Left ventricle myocardium superior (tissue), 1 donor: ENCODE results near the gene HBE1. TPM values are rescaled to one million over a fixed set of nuclear protein-coding genes. Genes with fewer than 3 reads are reported as not detected.
"Not testable (repeated sequence)": the region's sequence is repeated elsewhere in the genome, so short reads cannot be mapped to it uniquely, and the experiment has no call there.

Source experiments
- ATAC-seq: fragments of 200-7000 bp; cut with Tn5 transposase; one replicate; pipeline ENCODE4 v1.9.1; 2020; ENCODE audit warnings: mild to moderate bottlenecking, moderate library complexity
- DNase-seq: peaks from one replicate; pipeline ENCODE4 v3.0.0-alpha.2; 2020
- intact Hi-C: fragments of 100-400 bp; cut with micrococcal nuclease; formaldehyde crosslinking; loops from one replicate; pipeline ENCODE4 v1.11.0; 2022
- total RNA-seq: library from RNA; stranded (reverse); fragmentation: NEBNext Ultra II Directional; extraction: Animal tissue kit (Norgen Biotek cat#: 25700); gene quantifications from one replicate; pipeline ENCODE4 v1.2.1, GENCODE V29; 2021
- donor health status: DM: no; HTN: yes; CAD: no; lungs with severe emphysema.

Gene HBE1
- total RNA-seq, 1 donor from 2014 or later: not detected

DNA sequence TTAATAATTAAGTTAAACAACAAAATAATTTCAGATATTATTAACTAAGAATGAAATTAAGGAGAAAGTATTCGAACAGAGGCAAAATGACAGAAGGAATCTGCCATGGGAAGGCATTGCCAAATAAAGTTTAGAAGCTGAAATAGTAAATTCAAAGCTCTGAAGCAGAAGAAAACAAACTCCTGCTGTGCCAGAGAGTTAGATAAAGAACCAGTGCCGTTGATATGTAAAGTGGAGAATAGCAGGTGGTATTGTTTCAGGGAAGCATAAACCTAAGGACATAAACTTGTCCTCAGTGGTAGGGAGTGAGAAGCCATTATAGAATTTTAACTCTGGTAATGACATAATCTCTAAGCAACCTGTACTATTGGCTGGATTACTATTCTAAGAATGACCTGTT, 12.4 kb downstream of the HBE1 start:
- no peak for ATAC-seq
- intact Hi-C loops: no loop called here
- DNase-seq: no peak

- DNase-seq, intact Hi-C loops, ATAC-seq: not testable (repeated sequence)
Observed at GRCh38 chr11:5254646-5255413, 14.9 kb downstream of the HBE1 start, which contains the start of gene HBG2. TSS of gene HBG2 (minus strand) at chr11:5254781. CDS start at chr11:5254728, 53 bp downstream.

DNA sequence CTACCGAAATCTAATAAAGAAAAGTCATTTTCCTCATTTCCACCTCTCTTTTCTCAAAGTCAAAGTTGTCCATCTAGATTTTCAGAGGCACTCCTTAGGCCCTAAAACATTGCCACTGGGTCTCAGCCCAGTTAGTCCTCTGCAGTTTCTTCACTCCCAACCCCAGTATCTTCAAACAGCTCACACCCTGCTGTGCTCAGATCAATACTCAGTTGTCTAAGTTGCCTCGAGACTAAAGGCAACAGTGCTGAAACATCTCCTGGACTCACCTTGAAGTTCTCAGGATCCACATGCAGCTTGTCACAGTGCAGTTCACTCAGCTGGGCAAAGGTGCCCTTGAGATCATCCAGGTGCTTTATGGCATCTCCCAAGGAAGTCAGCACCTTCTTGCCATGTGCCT, 15.7 kb downstream of the HBE1 start:
- ATAC-seq, intact Hi-C loops, DNase-seq: not testable (repeated sequence)

DNA sequence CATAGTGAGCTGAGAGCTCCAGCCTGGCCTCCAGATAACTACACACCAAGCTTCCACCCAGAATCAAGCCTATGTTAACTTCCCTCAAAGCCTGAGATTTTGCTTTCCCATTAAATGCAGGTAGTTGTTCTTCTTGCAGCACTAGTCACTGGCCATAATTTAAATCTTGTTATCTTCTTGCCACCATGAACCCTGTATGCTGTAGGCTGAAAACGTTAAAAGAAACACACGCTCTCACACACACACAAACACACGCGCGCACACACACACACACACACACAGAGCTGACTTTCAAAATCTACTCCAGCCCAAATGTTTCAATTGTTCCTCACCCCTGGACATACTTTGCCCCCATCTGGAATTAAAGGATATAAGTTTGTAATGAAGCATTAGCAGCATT, 16.3 kb downstream of the HBE1 start:
- intact Hi-C loops, ATAC-seq, DNase-seq: not testable (repeated sequence)

- ATAC-seq (no peak), DNase-seq (no peak)
- intact Hi-C loops: no loop called here
Observed at GRCh38 chr11:5252919-5253265, 16.9 kb downstream of the HBE1 start.

DNA sequence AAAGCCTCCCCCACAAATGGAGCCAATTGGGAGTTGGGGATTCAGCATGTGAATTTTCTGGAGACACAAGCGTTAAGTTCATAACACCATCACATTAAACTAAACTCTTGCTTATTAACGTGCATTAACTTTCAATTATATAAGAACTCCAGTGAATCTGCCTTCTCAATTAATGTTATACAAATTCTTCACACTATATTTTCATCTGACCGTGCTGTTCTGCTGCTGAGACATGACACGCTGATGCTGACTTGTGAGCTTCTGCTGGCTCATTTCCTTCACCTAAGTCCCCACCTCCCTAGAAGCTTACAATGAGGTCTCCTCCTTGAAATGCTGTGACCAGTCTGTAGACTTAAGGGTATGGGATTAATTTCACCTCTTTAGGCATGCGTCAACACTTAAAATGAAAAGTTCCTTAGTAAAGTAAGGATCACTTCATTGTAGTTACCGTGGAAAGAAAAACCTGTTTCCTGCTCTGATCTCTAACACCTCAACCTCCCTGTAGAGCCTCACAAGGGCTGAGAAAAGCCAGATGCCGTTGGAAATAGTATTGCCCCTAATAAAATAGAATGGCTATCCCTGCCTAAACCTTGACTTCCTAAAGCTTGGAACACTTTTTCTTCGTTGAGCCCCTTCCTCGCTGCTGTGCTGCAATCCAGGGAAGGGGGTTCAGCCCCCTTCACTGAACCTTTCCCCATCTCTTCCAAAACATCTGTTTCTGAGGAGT, 17.4 kb downstream of the HBE1 start:
- no peak for DNase-seq
- intact Hi-C loops: no loop called here
- no peak for ATAC-seq

DNA sequence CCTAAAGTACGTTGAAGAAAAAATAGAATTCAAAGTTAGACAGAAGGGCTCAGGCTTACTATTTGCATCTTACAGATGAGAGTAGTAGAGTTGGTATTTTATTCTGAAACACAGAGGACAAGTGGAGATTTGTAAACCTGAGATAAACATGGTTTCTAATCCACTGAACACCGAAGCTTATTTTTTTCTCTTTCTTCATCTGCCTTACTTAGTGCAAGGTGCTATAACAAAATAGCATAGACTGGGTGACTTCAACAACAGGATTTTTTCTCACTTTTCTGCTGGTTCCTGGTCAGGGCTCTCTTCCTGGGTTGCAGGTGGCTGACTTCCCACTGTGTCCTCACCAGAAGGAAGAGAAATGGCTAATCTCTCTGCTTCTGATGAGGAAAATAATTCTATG, 18.0 kb downstream of the HBE1 start:
- ATAC-seq (no peak), DNase-seq (no peak)
- intact Hi-C loops: no loop called here

DNA sequence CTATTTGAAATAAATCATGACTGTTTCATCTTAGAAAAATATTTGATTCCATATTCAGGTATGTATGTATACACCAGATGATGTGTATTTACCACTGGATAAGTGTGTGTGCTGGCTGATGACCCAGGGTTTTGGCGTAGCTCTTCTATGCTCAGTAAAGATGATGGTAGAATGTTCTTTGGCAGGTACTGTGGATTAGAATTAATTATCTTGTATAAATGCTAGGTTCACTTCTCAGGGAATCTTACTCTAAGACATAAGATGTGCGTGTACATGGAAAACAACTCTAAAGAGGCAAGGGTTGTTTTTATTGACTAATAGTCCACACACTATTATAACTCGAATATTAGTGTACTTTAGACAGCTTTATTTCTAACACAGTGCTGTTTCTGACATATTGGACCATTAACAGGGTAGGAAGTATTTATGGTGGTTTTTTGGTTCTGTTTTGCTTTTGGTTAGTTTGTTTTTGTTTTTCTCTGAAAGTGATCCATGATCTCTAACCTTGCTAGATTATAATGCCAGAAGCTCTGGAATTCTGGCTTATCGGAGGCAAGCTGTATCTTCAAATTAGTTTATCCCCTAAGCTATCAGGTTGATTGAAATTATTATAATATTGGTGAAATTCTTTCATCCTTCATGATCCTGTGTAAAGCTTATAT, 19.1 kb downstream of the HBE1 start:
- ATAC-seq (no peak), DNase-seq (no peak)
- intact Hi-C loops: no loop called here

DNA sequence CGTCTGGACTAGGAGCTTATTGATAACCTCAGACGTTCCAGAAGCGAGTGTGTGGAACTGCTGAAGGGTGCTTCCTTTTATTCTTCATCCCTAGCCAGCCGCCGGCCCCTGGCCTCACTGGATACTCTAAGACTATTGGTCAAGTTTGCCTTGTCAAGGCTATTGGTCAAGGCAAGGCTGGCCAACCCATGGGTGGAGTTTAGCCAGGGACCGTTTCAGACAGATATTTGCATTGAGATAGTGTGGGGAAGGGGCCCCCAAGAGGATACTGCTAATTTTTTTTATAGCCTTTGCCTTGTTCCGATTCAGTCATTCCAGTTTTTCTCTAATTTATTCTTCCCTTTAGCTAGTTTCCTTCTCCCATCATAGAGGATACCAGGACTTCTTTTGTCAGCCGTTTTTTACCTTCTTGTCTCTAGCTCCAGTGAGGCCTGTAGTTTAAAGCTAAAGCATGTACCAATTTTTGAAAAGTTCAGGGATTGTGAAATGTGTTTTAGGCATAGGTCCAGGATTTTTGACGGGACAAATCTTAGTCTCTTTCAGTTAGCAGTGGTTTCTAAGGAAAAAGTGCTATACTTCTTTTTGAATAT, 19.8 kb downstream of the HBE1 start, which contains the start of gene HBG1:
Gene HBG1 (minus strand): TSS at position 51 of the 590 bp plus-strand sequence. CDS start 53 bp downstream, outside the sequence.
- DNase-seq, ATAC-seq, intact Hi-C loops: not testable (repeated sequence)

DNA sequence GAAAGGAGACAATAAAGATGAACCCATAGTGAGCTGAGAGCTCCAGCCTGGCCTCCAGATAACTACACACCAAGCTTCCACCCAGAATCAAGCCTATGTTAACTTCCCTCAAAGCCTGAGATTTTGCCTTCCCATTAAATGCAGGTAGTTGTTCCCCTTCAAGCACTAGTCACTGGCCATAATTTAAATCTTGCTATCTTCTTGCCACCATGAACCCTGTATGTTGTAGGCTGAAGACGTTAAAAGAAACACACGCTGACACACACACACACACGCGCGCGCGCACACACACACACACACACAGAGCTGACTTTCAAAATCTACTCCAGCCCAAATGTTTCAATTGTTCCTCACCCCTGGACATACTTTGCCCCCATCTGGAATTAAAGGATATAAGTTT, 21.2 kb downstream of the HBE1 start:
- ATAC-seq, intact Hi-C loops, DNase-seq: not testable (repeated sequence)

DNA sequence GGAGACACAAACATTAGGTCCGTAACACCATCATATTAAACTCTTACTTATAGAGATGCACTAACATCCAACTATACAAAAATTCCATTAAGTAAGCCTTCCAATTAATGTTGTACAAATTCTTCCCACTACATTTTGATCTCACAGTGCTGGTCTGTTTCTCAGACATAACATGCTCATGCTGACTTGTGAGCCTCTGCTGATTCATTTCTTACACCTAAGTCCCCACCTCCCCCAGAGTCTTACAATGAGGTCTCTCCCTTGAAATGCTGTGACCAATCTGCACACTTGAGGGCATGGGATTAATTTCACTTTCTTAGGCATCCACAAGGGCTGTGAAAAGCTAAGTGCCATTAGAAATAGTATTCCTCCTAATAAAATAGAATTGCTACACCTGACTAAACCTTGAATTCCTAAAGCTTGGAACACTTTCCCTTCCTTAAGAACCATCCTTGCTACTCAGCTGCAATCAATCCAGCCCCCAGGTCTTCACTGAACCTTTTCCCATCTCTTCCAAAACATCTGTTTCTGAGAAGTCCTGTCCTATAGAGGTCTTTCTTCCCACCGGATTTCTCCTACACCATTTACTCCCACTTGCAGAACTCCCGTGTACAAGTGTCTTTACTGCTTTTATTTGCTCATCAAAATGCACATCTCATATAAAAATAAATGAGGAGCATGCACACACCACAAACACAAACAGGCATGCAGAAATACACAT, 22.1 kb downstream of the HBE1 start:
- ATAC-seq: no peak
- no peak for DNase-seq

GRCh38 chr11:5246772-5247471, 22.8 kb downstream of the HBE1 start:
- DNase-seq: no peak
- intact Hi-C loops: no loop called here
- ATAC-seq: no peak

More for the DNA sequence above, 22.1 kb downstream of the HBE1 start:
- intact Hi-C loops: no loop called here

DNA sequence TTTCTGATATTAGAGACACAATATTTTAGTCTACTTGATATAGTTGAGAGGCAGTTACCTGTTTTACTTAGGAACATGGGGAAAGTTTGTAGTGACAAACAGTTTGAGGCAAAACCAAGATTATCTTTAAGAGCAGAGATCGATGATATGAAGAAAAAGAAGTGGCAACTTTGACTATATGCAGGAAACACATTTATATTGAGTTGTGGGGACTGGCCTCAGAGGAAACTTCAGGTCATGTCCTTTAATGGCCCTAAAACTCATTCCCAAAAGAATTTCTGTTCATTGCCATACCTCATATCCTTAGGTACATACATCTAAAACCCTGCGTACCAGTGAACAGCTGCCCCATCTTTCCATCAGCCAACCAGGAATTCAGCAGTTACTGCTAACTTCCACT, 24.6 kb downstream of the HBE1 start:
- no peak for ATAC-seq
- no peak for DNase-seq
- intact Hi-C loops: no loop called here

DNA sequence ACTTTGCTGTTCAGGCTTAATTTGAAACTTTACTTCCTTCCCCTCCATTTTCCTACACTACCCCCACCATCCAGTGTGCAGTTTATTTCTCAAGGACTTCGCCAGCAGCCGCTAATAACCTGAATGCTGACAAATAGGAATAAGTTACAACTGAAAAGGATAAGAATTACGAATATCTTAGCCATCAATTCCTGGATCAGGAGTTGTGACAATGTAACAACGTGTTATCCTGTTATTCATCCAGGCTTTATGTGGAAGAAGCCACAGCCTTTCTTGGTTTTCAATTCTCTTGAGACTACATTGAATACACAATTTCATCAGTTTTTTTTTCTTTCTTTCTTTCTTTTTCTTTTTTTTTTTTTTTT, 25.9 kb downstream of the HBE1 start:
- intact Hi-C loops: no loop called here

GRCh38 chr11:5242933-5243815, 26.6 kb downstream of the HBE1 start:
- DNase-seq (no peak), ATAC-seq (no peak)
- intact Hi-C loops: no loop called here

More for the DNA sequence above, 25.9 kb downstream of the HBE1 start:
- ATAC-seq: no peak
- no peak for DNase-seq

GRCh38 chr11:5242208-5242607, 27.5 kb downstream of the HBE1 start:
- intact Hi-C loops: no loop called here
- DNase-seq (no peak), ATAC-seq (no peak)

GRCh38 chr11:5241458-5241857, 28.3 kb downstream of the HBE1 start:
- intact Hi-C loops: no loop called here
- no peak for ATAC-seq
- DNase-seq: no peak
